Cerebellar cortex (tissue), 1 donor: ENCODE measurements around the gene RNF113B.

Source experiments
- DNase-seq: peaks from one replicate; pipeline ENCODE4 v3.0.0-alpha.2; 2015; ENCODE audit warnings: low spot score

The RNF113B gene

GRCh38 chr13:98176777-98177608 lies at the start of gene RNF113B:
RNF113B (minus strand) TSS chr13:98177269; CDS start chr13:98177236, 33 bp downstream.
- DNase-seq: no peak

- DNase-seq: no peak
Measured at GRCh38 chr13:98226496-98226895, 49.4 kb upstream of the RNF113B start.

- no peak for DNase-seq
Measured at GRCh38 chr13:98225036-98225940, 48.2 kb upstream of the RNF113B start.

DNA sequence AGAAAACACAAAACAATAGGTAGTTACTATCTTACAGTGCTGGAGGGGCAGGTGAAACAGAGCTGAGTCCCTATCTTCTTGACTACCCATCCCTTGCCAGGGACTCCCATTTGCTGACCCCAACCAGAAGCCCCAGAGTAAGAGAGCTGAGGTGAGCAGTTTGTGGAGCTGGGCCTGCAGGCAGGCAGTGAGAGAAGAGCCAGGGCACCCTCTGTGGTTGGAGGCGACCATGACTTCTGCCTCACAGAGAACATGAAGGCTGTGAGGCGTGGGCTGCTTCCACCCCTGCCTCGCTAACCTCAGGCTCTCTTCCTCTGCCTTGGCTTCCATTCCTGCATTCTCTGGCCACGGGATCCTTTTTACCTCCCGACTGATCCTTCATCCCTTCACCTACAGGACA lies 47.5 kb upstream of the RNF113B start:
- DNase-seq: no peak

DNA sequence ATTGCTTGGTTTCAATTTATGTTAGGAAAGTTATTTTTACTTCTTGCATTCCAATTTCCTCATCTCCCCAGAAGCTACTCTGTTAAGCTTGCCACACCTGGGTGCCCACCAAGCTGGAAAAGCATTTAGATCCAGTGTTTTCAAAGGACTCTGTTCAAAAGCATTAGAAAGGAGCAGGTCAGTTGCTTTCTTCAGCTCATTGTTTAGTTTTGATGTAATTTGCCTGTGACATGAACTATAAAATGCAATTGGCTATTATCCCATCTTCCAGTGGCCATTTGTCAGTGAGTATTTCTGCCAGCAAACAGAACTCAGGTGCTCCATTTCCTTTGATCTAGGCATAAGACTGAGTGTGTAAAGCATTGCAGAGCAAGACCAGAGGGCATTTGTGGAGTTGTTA lies 46.7 kb upstream of the RNF113B start:
- peak; percentile 9 for DNase-seq

DNA sequence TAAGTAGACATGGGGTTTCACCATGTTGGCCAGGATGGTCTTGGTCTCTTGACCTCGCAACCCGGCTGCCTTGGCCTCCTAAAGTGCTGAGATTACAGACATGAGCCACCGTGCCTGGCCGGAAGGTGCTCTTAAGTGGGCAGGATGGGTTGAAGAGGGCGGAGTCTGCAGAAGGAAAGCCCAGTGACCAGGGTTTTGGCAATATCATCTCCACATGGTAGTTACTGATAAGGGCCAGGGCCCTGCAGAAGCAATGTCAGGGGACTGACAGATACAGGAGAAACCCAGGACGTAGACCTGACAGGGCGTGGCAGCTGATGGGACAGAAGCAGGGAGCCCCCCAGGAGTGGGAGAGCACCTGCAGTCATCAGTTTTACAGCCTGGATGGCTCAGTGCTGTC lies 45.7 kb upstream of the RNF113B start:
- DNase-seq: no peak

GRCh38 chr13:98222081-98222554 lies 45.0 kb upstream of the RNF113B start:
- DNase-seq: no peak

GRCh38 chr13:98221234-98221633 lies 44.2 kb upstream of the RNF113B start:
- DNase-seq: no peak

DNA sequence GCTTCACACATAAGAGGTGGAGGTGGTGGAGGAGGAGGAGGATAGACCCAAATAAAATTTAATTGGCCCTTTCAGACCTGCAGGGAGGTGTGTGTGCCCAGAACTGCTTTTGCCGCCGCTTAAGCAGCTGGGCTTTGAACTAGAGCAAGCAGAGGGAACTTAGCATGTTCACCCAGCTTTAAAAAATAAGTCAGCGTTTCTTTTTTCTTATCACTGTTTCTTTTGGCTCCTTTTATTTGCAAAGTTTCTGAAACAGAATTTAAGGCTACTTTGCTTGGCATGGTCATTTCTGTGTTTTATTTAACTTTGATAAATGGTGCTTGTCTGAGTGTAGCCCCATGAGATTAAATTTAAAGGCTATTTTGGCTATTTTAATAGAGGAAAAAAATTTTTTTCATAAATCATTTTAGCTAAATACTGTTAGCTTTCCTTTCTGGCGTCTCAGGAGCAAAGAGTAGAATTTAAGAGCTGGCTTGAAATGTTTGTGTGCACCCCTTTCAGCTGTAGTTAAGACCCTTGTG lies 43.3 kb upstream of the RNF113B start:
- no peak for DNase-seq

- DNase-seq: no peak
Measured at GRCh38 chr13:98219685-98220084, 42.6 kb upstream of the RNF113B start.

- no peak for DNase-seq
Measured at GRCh38 chr13:98217597-98217996, 40.5 kb upstream of the RNF113B start.

GRCh38 chr13:98216711-98217285 lies 39.7 kb upstream of the RNF113B start:
- DNase-seq: no peak

GRCh38 chr13:98216135-98216565 lies 39.1 kb upstream of the RNF113B start:
- DNase-seq: no peak

DNA sequence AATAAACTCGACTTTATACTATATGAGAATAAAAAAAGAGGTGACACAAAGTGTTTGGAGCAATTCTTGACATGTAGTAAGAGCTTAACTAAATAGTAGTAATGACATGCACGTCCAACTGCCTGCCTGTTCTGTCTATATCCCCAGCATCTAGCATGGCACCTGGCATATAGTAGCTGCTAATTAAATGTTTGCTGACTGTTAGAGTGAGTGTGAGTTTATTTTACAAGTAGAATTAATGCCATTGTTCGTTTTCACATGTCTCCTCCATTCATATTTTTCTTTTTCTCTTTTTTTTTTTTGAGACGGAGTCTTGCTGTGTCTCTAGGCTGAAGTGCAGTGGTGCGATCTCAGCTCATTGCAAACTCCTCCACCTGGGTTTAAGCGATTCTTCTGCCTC lies 38.4 kb upstream of the RNF113B start:
- no peak for DNase-seq

- DNase-seq: no peak
Measured at GRCh38 chr13:98214707-98215106, 37.6 kb upstream of the RNF113B start.

GRCh38 chr13:98214008-98214643 lies 37.1 kb upstream of the RNF113B start:
- DNase-seq: no peak

GRCh38 chr13:98213354-98213753 lies 36.3 kb upstream of the RNF113B start:
- DNase-seq: no peak

DNA sequence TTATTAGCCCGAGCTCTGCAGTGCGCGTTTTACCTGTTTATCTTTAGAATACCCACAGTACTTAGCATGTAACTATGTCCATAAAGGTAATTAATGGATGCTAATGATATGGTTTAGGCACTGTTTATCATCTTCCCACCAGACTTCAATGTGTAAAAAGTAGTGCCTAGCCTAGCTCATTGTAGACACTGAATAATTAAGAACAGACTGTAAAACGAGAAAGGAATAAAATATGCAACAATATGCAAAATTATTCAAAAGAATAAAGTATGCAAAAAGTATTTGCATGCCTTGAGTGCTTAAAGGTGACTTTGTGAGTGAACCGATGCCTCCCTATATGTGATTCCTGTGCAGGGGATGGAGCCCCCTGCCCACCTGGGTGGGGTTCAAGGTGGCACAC lies 35.7 kb upstream of the RNF113B start:
- DNase-seq: no peak

- DNase-seq: no peak
Measured at GRCh38 chr13:98208606-98209005, 31.5 kb upstream of the RNF113B start.

- no peak for DNase-seq
Measured at GRCh38 chr13:98207416-98207815, 30.3 kb upstream of the RNF113B start.

- no peak for DNase-seq
Measured at GRCh38 chr13:98206946-98207345, 29.9 kb upstream of the RNF113B start.

DNA sequence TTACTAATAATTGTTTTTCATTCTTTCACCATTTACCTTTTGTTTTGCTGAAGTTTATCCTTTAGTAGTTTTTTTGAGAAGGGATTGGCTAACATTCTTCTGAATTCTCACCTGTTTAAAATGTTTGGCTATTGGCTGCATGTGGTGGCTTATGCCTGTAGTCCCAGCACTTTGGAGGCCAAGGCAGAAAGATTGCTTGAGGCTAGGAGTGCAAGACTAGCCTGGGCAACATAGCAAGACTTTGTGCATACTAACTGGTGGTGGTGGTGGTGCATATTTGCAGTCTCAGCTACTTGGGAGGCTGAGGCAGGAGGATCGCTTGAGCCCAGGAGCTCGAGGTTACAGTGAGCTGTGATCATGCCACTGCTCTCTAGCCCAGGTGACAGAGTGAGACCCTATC lies 27.5 kb upstream of the RNF113B start:
- DNase-seq: no peak
